SU-DHL-6 (cell line): ENCODE results near the gene PHF14.

Experiments used
- EZH2phosphoT487 ChIP-seq: fragments of 200-600 bp; sonication (generic), shearing (Covaris generic); conservative IDR thresholded peaks from 2 replicates; pipeline ENCODE4 v1.6.1; 2018; ENCODE audit warnings: mild to moderate bottlenecking, antibody characterized with exemption, low read length, moderate library complexity, mixed read lengths
- TF ChIP-seq, protein P1 (sequence below): fragments of 200-600 bp; sonication (generic); IDR thresholded peaks from one replicate; pipeline ENCODE4 v1.5.1; 2017; ENCODE audit warnings: antibody characterized with exemption, mild to moderate bottlenecking, low read length, moderate library complexity; ENCODE audit not compliant: insufficient read depth, poor library complexity, severe bottlenecking

DNA sequence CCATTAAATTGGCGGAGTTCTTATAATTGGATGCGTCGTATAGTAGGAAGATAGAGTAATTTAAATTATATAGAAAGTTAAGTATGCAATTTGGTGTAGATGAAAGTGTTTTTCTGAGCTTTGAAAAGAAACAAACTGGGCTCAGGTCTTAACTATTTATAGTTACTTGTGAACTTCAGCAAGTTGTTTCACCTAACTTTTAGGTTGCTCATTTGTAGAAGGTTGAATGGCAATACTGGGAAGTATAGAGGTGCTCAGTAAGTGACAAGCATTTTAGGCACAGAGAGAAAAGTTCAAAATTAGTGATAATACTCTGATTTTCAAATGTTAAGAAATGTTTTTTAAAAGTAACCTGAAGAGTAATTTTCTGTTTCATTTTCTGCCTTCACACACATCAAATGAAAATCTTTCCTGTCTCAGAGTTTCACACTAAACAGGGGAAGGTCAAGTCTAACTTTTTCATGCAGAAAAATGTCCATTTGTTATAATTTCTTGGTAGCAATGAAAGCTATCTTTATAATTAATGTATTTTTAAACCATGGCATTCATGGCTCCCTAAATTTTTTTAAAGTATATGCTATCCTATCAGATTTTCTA lies 146.5 kb downstream of the PHF14 start:
- no peak for TF ChIP-seq EZH2phosphoT487
- TF ChIP-seq, protein P1, sequence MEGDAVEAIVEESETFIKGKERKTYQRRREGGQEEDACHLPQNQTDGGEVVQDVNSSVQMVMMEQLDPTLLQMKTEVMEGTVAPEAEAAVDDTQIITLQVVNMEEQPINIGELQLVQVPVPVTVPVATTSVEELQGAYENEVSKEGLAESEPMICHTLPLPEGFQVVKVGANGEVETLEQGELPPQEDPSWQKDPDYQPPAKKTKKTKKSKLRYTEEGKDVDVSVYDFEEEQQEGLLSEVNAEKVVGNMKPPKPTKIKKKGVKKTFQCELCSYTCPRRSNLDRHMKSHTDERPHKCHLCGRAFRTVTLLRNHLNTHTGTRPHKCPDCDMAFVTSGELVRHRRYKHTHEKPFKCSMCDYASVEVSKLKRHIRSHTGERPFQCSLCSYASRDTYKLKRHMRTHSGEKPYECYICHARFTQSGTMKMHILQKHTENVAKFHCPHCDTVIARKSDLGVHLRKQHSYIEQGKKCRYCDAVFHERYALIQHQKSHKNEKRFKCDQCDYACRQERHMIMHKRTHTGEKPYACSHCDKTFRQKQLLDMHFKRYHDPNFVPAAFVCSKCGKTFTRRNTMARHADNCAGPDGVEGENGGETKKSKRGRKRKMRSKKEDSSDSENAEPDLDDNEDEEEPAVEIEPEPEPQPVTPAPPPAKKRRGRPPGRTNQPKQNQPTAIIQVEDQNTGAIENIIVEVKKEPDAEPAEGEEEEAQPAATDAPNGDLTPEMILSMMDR: no peak
